NK-92 treated with Interleukin-12 subunit alpha and Interleukin-12 subunit beta, amount 100 ng/mL, for 24 hours (cell line): ENCODE data around the gene MYCN.
"Not testable (repeated sequence)": the region's sequence is repeated elsewhere in the genome, so short reads cannot be mapped to it uniquely, and the experiment has no call there.

Experiments
- DNase-seq: peaks from one replicate; lab custom pipeline; 2025; lab: John Stamatoyannopoulos, UW

The MYCN gene

GRCh38 chr2:15907461-15908324 lies 32.7 kb upstream of the MYCN start:
- no peak for DNase-seq

- no peak for DNase-seq
Measured at GRCh38 chr2:15908371-15908770, 32.0 kb upstream of the MYCN start.

- DNase-seq: no peak
Measured at GRCh38 chr2:15909157-15909556, 31.2 kb upstream of the MYCN start.

GRCh38 chr2:15909736-15910135 lies 30.6 kb upstream of the MYCN start:
- no peak for DNase-seq

GRCh38 chr2:15911270-15911669 lies 29.1 kb upstream of the MYCN start:
- DNase-seq: not testable (repeated sequence)

GRCh38 chr2:15911686-15912085 lies 28.7 kb upstream of the MYCN start:
- no peak for DNase-seq

GRCh38 chr2:15912203-15912602 lies 28.1 kb upstream of the MYCN start:
- no peak for DNase-seq

- DNase-seq: no peak
Measured at GRCh38 chr2:15913146-15913545, 27.2 kb upstream of the MYCN start.

GRCh38 chr2:15914596-15915385 lies 25.6 kb upstream of the MYCN start:
- DNase-seq: no peak

- DNase-seq: not testable (repeated sequence)
Measured at GRCh38 chr2:15915546-15915945, 24.8 kb upstream of the MYCN start.

- DNase-seq: no peak
Measured at GRCh38 chr2:15916336-15916735, 24.0 kb upstream of the MYCN start.

GRCh38 chr2:15918761-15919356 lies 21.5 kb upstream of the MYCN start:
- DNase-seq: no peak

GRCh38 chr2:15919716-15920434 lies 20.5 kb upstream of the MYCN start:
- DNase-seq: no peak

- DNase-seq: no peak
Measured at GRCh38 chr2:15920696-15921095, 19.7 kb upstream of the MYCN start.

- no peak for DNase-seq
Measured at GRCh38 chr2:15923597-15923996, 16.8 kb upstream of the MYCN start.

- no peak for DNase-seq
Measured at GRCh38 chr2:15925819-15926218, 14.5 kb upstream of the MYCN start.

GRCh38 chr2:15926252-15926651 lies 14.1 kb upstream of the MYCN start:
- no peak for DNase-seq

- no peak for DNase-seq
Measured at GRCh38 chr2:15927551-15928218, 12.7 kb upstream of the MYCN start.

GRCh38 chr2:15929008-15929407 lies 11.3 kb upstream of the MYCN start:
- DNase-seq: not testable (repeated sequence)

- DNase-seq: no peak
Measured at GRCh38 chr2:15929861-15930260, 10.5 kb upstream of the MYCN start.

GRCh38 chr2:15930589-15931318 lies 9.6 kb upstream of the MYCN start:
- DNase-seq: no peak
